ENCODE measurements around the gene LPAR3. TPM values are rescaled to one million over a fixed set of nuclear protein-coding genes. Genes with fewer than 3 reads are reported as not detected.

LPAR3 gene
- total and polyA plus RNA-seq, 2 of the 4 experiments (the other 2 are of a cell fraction) = 0.09 to 0.18 TPM

DNA sequence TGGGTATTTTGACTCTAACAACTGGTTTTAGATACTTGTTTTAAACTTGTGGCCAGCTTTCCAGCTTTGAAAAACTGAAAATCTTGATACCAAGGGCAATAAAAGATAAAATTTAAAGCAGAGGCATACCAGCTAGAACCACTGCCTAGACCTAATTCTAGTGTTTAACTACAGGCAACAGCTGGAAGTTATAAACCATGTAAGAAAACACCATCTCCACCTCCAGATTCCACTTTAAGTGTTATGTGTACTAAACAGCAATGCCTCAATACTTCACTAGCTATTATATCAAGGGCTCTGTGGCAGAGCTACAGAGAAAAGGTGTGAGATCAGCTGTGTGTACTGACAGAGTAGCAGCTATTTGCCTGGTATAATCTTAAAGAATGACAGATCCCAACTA, 69.5 kb downstream of the LPAR3 start:
- Histone ChIP-seq H3K27ac (ENCODE audit: insufficient read depth, low read length) (no peak overlapping the region), H3K4ac (ENCODE audit: low read depth, low read length) (no peak overlapping the region), H3K4me2 (ENCODE audit: low read depth, low read length) (no peak overlapping the region), H3K4me3 (ENCODE audit: insufficient read depth, low read depth, low read length) (no peak overlapping the region), H3K23ac (ENCODE audit: low read depth, low read length) (no peak overlapping the region), H4K5ac (ENCODE audit: low read depth, low read length) (no peak overlapping the region), H3K9me1 (ENCODE audit: insufficient read depth, low read length) (no peaks in the 10 kb centered on the region), H2BK15ac (ENCODE audit: low read depth, low read length) (no peak overlapping the region), H3K36me3 (ENCODE audit: control insufficient read depth, insufficient read depth, low read length) (no peaks in the 10 kb centered on the region), H3K56ac (ENCODE audit: extremely low read depth, insufficient read depth, low read length) (no peak overlapping the region), H3K79me1 (ENCODE audit: low read depth in 1 of 2, low read length in 2 of 2) (no peaks in the 10 kb centered on the region), H3K4me1 (ENCODE audit: control insufficient read depth, insufficient read depth, low read length) (no peaks in the 10 kb centered on the region), H2AK5ac (ENCODE audit: low read depth, low read length) (no peak overlapping the region), H3K18ac (ENCODE audit: low read depth, low read length) (no peak overlapping the region), H2BK120ac (ENCODE audit: low read depth, low read length) (no peak overlapping the region), H2BK5ac (ENCODE audit: low read depth, low read length, poor library complexity, severe bottlenecking) (no peak overlapping the region), H3K27me3 (ENCODE audit: control insufficient read depth, insufficient read depth, low read length) (peaks cover 19% of the 10 kb centered on the region), H3K14ac (replicated peaks; ENCODE audit: low read depth, low read length) (no peak overlapping the region), H3K9ac (ENCODE audit: low read depth, low read length) (no peak overlapping the region), H3K9me3 (ENCODE audit: control insufficient read depth, insufficient read depth, low read length) (no peaks in the 10 kb centered on the region), H4K8ac (ENCODE audit: low read depth in 2 of 2, low read length in 2 of 2) (no peak overlapping the region), H2BK20ac (ENCODE audit: low read depth, low read length) (no peak overlapping the region), H4K20me1 (ENCODE audit: insufficient read depth, low read length) (no peaks in the 10 kb centered on the region), H4K91ac (ENCODE audit: insufficient read depth, low read depth, low read length) (no peak overlapping the region), H2AFZ (replicated peaks; ENCODE audit: low read length, poor library complexity) (no peak overlapping the region), H2AK9ac (replicated peaks; ENCODE audit: low read depth, low read length, poor library complexity) (no peak overlapping the region)
- dilution Hi-C loops (cut with HindIII; ENCODE audit: low sequenced_read_pairs, unreplicated experiment) (no loop called here), intact Hi-C loops (cut with micrococcal nuclease) (no loop called here), in situ Hi-C loops (cut with MboI; ENCODE audit: low sequenced_read_pairs) (no loop called here)
- no TSS peak for BruUV-seq (replicated peaks)
- ChIA-PET CTCF (no interaction called here), POLR2A (ENCODE audit: unreplicated experiment) (no interaction called here)
- TF ChIP-seq RFX5 (IDR thresholded peaks at IDR 0.05; ENCODE audit: low read depth, low read length) (no peak), BHLHE40 (IDR thresholded peaks at IDR 0.05; ENCODE audit: low read depth, low read length) (no peak), POLR2A (IDR thresholded peaks at IDR 0.05; ENCODE audit: low read depth, low read length) (no peak), SMC3 (IDR thresholded peaks at IDR 0.05; ENCODE audit: low read depth, low read length) (no peak), MXI1 (IDR thresholded peaks at IDR 0.05; ENCODE audit: borderline replicate concordance, low read depth, low read length) (no peak), NFE2L2 (IDR thresholded peaks at IDR 0.05; ENCODE audit: low read depth, low read length) (no peak)
- TF ChIP-seq, protein P1, sequence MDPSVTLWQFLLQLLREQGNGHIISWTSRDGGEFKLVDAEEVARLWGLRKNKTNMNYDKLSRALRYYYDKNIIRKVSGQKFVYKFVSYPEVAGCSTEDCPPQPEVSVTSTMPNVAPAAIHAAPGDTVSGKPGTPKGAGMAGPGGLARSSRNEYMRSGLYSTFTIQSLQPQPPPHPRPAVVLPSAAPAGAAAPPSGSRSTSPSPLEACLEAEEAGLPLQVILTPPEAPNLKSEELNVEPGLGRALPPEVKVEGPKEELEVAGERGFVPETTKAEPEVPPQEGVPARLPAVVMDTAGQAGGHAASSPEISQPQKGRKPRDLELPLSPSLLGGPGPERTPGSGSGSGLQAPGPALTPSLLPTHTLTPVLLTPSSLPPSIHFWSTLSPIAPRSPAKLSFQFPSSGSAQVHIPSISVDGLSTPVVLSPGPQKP (IDR thresholded peaks at IDR 0.05; ENCODE audit: borderline replicate concordance, low read depth, low read length) = no peak
- no peak for ATAC-seq (ENCODE audit: low read depth)
- DNase-seq = no peak

Measured in IMR-90 (cell line).